Chondrocyte (in vitro differentiated cells): ENCODE data around the gene NEURL2. TPM values are rescaled to one million over a fixed set of nuclear protein-coding genes. Genes with fewer than 3 reads are reported as not detected.
"Not testable (repeated sequence)": the region's sequence is repeated elsewhere in the genome, so short reads cannot be mapped to it uniquely, and the experiment has no call there.

Experiments used
- DNase-seq: peaks from one replicate; pipeline ENCODE4 v3.0.0; 2021; ENCODE audit warnings: mixed read lengths, low spot score
- H3K27ac Mint-ChIP-seq: one replicate; pipeline ENCODE4 v1.8.0; 2021; ENCODE audit warnings: mild to moderate bottlenecking, moderate library complexity, mixed read lengths; ENCODE audit not compliant: unreplicated experiment
- H3K27me3 Mint-ChIP-seq: 2 replicates; pipeline ENCODE4 v1.8.0; 2021; ENCODE audit warnings: low read depth, mixed read lengths
- H3K36me3 Mint-ChIP-seq: 2 replicates; pipeline ENCODE4 v1.8.0; 2021; ENCODE audit warnings: low read depth, mixed read lengths
- H3K4me1 Mint-ChIP-seq: 2 replicates; pipeline ENCODE4 v1.8.0; 2021; ENCODE audit warnings: low read depth, mild to moderate bottlenecking, mixed read lengths
- H3K4me3 Mint-ChIP-seq: one replicate; pipeline ENCODE4 v1.8.0; 2021; ENCODE audit warnings: mild to moderate bottlenecking, moderate library complexity, mixed read lengths; ENCODE audit not compliant: unreplicated experiment
- H3K9me3 Mint-ChIP-seq: 2 replicates; pipeline ENCODE4 v1.8.0; 2021; ENCODE audit warnings: low read depth, mixed read lengths
- total RNA-seq: library from RNA; stranded (reverse); gene quantifications from 3 replicates; pipeline ENCODE4 v1.2.1, GENCODE V29; 2021
- TF ChIP-seq, protein P1 (sequence below): fragments of 200-600 bp; sonication (generic); IDR thresholded peaks from 2 replicates; pipeline ENCODE4 v1.5.0; 2021; ENCODE audit warnings: antibody characterized with exemption, mild to moderate bottlenecking, moderate library complexity

The NEURL2 gene
- total RNA-seq, 1 donor from 2014 or later = 1.8 TPM

DNA sequence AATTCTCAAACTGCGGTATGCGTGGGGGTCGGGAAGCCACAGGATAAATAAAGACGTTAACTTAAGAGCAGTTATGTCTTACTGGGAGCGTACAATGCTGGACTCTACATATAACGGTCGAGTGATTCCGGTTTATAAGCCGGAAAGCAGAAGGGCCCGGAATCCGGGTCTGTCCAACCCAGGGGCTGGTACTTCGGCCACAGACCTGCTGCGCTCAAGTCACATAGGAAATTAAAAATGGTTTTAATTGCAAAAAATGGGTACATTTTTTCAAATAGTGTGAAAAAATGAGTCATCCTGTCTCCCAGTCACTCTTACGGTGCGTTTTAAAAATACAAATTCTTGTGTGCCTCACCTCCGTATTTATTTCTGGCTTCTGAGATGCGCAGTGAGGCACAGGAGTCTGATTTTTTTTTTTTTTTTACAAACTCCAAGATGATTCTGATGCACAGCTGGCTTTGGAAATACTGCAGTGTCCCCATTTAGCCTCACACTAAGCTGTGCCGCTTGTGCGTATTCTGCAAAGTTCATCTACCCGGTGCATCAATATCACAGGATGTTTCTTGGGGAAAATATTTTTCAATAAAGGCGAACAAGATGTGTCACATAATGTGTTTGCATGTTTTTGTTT is 44.5 kb upstream of the NEURL2 start:
- H3K9me3 Mint-ChIP-seq = no peaks in the 10 kb centered on the region
- peak overlapping the region; percentile 86 for H3K4me3 Mint-ChIP-seq
- H3K36me3 Mint-ChIP-seq = peaks cover 20% of the 10 kb centered on the region
- TF ChIP-seq, protein P1, sequence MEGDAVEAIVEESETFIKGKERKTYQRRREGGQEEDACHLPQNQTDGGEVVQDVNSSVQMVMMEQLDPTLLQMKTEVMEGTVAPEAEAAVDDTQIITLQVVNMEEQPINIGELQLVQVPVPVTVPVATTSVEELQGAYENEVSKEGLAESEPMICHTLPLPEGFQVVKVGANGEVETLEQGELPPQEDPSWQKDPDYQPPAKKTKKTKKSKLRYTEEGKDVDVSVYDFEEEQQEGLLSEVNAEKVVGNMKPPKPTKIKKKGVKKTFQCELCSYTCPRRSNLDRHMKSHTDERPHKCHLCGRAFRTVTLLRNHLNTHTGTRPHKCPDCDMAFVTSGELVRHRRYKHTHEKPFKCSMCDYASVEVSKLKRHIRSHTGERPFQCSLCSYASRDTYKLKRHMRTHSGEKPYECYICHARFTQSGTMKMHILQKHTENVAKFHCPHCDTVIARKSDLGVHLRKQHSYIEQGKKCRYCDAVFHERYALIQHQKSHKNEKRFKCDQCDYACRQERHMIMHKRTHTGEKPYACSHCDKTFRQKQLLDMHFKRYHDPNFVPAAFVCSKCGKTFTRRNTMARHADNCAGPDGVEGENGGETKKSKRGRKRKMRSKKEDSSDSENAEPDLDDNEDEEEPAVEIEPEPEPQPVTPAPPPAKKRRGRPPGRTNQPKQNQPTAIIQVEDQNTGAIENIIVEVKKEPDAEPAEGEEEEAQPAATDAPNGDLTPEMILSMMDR = no peak
- peaks cover 13% of the 10 kb centered on the region for H3K4me1 Mint-ChIP-seq
- H3K27me3 Mint-ChIP-seq = no peaks in the 10 kb centered on the region
- no peak for DNase-seq
- peak overlapping the region; percentile 93 for H3K27ac Mint-ChIP-seq

DNA sequence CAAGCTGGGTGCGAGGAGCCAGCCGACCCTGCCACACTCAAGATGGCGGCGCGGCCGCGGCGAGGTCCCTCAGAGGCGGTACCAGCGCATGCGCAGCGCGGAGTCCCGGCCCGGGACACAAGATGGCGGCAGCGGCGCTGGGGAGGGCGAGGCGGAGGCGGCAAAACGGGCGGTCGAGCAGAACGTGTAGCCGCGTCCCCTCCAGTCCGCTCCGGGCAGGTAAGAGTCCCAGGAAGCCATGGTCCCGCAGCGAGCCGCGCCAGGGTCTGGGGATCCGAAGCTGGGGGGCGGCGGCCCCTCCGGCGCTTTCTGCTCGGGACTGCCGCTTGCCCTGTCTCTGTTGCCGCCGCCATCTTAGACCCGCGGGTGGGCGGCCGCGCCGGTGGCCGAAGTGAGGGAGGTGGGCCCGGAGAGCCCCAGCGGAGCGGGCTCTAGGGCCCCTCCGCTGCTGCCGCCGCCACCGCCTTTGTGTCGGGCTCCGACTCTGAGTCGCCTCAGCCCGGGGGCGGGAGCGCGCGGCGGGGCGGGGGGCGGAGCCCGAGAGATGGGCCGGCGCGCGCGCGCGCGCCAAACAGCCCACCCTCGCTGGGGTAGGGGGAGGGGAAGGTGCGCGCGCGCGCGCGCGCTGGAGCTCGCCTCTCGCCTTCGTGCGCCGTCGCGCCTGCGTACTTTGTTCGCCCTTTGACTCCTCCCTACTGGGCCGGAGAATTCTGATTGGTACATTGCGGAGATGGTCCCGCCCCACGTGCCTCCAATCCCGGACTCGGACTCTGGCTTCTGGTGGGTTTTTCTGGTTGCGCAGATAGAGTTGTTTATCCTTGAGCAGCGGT is 43.8 kb upstream of the NEURL2 start, which contains the start of gene PCIF1:
TSS of gene PCIF1 (plus strand) at position 98 of the 830 bp plus-strand sequence. CDS start 4,317 bp downstream, outside the sequence.
- peaks cover 13% of the 10 kb centered on the region for H3K4me1 Mint-ChIP-seq
- peak within 1 kb of the TSS; percentile 96 for H3K27ac Mint-ChIP-seq
- no peak for DNase-seq
- TF ChIP-seq, protein P1 = peak; percentile 12
- peaks cover 19% of the 10 kb centered on the region for H3K36me3 Mint-ChIP-seq
- H3K9me3 Mint-ChIP-seq = no peaks in the 10 kb centered on the region
- H3K27me3 Mint-ChIP-seq = no peaks in the 10 kb centered on the region
- H3K4me3 Mint-ChIP-seq = peak within 1 kb of the TSS; percentile 93

DNA sequence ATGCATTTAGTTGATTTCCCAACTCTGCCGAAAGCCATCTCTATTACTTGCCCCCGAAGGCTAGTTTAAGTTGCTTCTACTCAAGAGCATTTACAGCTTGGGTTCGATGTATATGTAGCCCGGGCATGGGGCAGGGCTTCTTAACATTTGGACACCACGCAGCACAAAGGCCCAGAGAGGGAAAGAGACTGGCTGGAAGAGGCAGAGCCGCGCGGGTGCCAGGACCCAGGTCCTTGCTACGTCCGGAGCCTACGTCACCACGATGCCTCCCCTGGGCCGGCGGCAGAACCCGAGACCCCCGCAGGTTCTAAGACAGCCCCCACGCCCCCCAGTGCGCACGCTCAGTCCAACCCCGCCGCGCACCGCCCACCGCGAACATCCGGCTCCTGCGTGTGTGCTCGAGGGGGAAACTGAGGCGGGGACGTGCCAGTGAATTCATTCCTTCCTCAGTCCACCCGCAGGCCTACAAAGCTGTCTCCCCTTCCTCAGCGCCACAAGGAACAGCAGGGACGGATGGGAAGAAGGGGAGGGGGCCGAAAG is 43.1 kb upstream of the NEURL2 start:
- Mint-ChIP-seq H3K4me3 (peak overlapping the region; percentile 93), H3K4me1 (peaks cover 13% of the 10 kb centered on the region), H3K27me3 (no peaks in the 10 kb centered on the region), H3K9me3 (no peaks in the 10 kb centered on the region), H3K27ac (peak overlapping the region; percentile 96), H3K36me3 (peaks cover 14% of the 10 kb centered on the region)
- DNase-seq = no peak
- TF ChIP-seq, protein P1 = no peak

DNA sequence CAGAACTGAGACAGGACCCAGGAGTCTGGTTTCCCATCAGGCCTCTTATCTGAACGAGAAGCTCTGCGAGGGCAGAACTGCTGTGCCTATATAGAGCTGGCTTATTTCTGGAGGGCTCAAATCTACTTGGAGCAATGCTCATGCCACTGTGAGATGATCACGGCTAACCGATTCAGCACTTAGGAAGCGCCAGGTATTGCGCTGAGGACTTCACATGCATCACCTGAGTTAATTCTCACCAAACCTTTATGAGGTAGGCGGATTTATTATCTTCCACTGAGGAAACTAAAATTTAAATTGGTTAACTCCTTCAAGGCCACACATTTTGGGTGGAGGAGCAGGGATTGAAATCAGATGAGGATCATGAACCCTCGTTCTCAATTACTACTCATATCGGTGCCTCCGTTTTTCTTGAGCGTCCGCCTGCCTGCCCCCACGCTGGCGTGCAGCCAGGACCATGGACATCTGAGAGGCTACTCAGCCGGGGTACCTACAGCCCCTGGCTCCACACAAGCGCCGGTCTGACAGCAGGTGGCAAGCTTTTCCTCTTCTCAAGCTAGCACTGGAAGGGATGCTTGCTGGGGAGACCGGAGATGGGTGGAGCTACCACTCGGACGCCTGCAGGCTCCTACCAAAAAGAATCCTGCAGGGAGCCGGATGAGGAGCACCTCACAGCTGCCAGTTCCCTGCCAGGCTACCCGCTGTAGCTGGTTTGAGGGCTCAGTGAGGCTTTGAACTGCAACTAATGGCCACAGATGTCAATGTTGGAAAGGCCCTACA is 42.4 kb upstream of the NEURL2 start:
- Mint-ChIP-seq H3K36me3 (peaks cover 11% of the 10 kb centered on the region), H3K27ac (peak overlapping the region; percentile 96), H3K27me3 (no peaks in the 10 kb centered on the region), H3K4me1 (peaks cover 13% of the 10 kb centered on the region), H3K9me3 (no peaks in the 10 kb centered on the region), H3K4me3 (peak overlapping the region; percentile 93)
- TF ChIP-seq, protein P1 = peak; percentile 63
- no peak for DNase-seq

DNA sequence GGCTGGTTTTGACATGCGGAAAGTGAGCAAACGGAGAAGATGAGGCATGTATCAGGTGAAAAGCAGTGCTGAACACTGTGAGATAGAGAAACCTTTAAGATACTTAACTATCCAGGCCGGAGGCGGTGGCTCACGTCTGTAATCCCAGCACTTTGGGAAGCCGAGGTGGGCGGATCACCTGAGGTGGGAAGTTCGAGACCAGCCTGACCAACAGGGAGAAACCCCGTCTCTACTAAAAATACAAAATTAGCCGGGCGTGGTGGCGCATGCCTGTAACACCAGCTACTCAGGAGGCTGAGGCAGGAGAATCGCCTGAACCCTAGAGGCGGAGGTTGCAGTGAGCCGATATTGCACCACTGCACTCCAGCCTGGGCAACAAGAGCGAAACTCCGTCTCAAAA is 40.7 kb upstream of the NEURL2 start:
- not testable (repeated sequence) for H3K9me3 Mint-ChIP-seq, H3K27ac Mint-ChIP-seq, H3K27me3 Mint-ChIP-seq, H3K4me3 Mint-ChIP-seq, H3K36me3 Mint-ChIP-seq, DNase-seq
- H3K4me1 Mint-ChIP-seq = peaks cover 10% of the 10 kb centered on the region
